T-helper 9 cell (primary cell): ENCODE measurements around the gene ENTPD6.

Experiments
- DNase-seq: peaks from one replicate; pipeline ENCODE4 v3.0.0-alpha.2; 2020

ENTPD6 gene

GRCh38 chr20:25245461-25245860 is 49.9 kb downstream of the ENTPD6 start:
- DNase-seq, result no peak

- no peak for DNase-seq
These were observed 50.9 kb downstream of the ENTPD6 start for GRCh38 chr20:25246182-25246999.

- DNase-seq, result peak; percentile 10
These were observed 51.5 kb downstream of the ENTPD6 start for GRCh38 chr20:25247000-25247517.

- peak; percentile 6 for DNase-seq
These were observed 52.0 kb downstream of the ENTPD6 start for GRCh38 chr20:25247518-25247955.

- DNase-seq, result peak; percentile 71
These were observed 52.7 kb downstream of the ENTPD6 start, which contains the start of gene PYGB for GRCh38 chr20:25247956-25248785. PYGB (plus strand) TSS chr20:25248085; CDS start chr20:25248179, 94 bp downstream.

- DNase-seq, result no peak
These were observed 53.3 kb downstream of the ENTPD6 start for GRCh38 chr20:25248786-25249172.

- no peak for DNase-seq
These were observed 53.9 kb downstream of the ENTPD6 start for GRCh38 chr20:25249198-25249931.

GRCh38 chr20:25250508-25250907 is 55.0 kb downstream of the ENTPD6 start:
- no peak for DNase-seq

GRCh38 chr20:25251019-25251418 is 55.5 kb downstream of the ENTPD6 start:
- DNase-seq, result no peak

GRCh38 chr20:25251558-25251957 is 56.0 kb downstream of the ENTPD6 start:
- no peak for DNase-seq

GRCh38 chr20:25252230-25252651 is 56.7 kb downstream of the ENTPD6 start:
- DNase-seq, result no peak

- DNase-seq, result no peak
These were observed 57.3 kb downstream of the ENTPD6 start for GRCh38 chr20:25252686-25253421.

- no peak for DNase-seq
These were observed 58.2 kb downstream of the ENTPD6 start for GRCh38 chr20:25253606-25254275.

- no peak for DNase-seq
These were observed 59.1 kb downstream of the ENTPD6 start for GRCh38 chr20:25254571-25254970.

- DNase-seq, result no peak
These were observed 59.6 kb downstream of the ENTPD6 start for GRCh38 chr20:25254986-25255680.

GRCh38 chr20:25256226-25256859 is 60.8 kb downstream of the ENTPD6 start:
- no peak for DNase-seq

- no peak for DNase-seq
These were observed 61.6 kb downstream of the ENTPD6 start for GRCh38 chr20:25257130-25257529.

GRCh38 chr20:25257756-25258475 is 62.4 kb downstream of the ENTPD6 start:
- DNase-seq, result no peak

- no peak for DNase-seq
These were observed 62.9 kb downstream of the ENTPD6 start for GRCh38 chr20:25258476-25258805.

GRCh38 chr20:25258828-25259227 is 63.3 kb downstream of the ENTPD6 start:
- no peak for DNase-seq
